Astrocyte of the cerebellum (primary cell): Measurements from ENCODE around the gene NRG4.
"Not testable (repeated sequence)": the region's sequence is repeated elsewhere in the genome, so short reads cannot be mapped to it uniquely, and the experiment has no call there.

Experiments
- DNase-seq: peaks from one replicate; pipeline ENCODE4 v3.0.0-alpha.2; 2011; ENCODE audit warnings: low read depth
- H3K4me3 ChIP-seq: 2 replicates; pipeline ENCODE4 v1.5.1; 2011; ENCODE audit warnings: mild to moderate bottlenecking, low read depth, low read length, moderate library complexity
- in situ Hi-C: cut with HindIII; loops from 2 replicates; pipeline ENCODE4 v1.10.0; 2017; ENCODE audit warnings: low sequenced_read_pairs
- TF ChIP-seq, protein P1 (sequence below): IDR thresholded peaks from 2 replicates; pipeline ENCODE4 v1.5.1; 2012; ENCODE audit warnings: low read length, low read depth, moderate library complexity, mild to moderate bottlenecking; ENCODE audit errors: missing control alignments

The NRG4 gene

DNA sequence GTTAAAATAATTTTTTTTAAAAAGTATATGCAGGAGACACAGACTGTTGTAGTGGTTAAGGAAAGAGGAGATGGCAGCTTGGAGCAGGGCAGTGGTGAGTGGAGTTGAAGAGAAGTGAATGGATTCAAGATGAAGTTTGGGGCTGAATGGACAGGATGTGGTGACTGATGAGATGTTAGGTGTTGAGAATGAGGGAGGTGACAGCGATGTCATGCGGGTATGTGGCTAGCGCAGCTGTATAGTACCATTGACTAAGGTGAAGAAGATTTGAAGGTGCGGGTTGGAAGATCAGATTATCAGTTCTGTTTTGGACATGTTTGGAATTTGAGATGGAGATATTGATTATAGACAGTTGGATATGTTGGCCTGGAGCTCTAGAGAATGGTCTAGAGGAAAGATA, 88.5 kb downstream of the NRG4 start:
- TF ChIP-seq, protein P1, sequence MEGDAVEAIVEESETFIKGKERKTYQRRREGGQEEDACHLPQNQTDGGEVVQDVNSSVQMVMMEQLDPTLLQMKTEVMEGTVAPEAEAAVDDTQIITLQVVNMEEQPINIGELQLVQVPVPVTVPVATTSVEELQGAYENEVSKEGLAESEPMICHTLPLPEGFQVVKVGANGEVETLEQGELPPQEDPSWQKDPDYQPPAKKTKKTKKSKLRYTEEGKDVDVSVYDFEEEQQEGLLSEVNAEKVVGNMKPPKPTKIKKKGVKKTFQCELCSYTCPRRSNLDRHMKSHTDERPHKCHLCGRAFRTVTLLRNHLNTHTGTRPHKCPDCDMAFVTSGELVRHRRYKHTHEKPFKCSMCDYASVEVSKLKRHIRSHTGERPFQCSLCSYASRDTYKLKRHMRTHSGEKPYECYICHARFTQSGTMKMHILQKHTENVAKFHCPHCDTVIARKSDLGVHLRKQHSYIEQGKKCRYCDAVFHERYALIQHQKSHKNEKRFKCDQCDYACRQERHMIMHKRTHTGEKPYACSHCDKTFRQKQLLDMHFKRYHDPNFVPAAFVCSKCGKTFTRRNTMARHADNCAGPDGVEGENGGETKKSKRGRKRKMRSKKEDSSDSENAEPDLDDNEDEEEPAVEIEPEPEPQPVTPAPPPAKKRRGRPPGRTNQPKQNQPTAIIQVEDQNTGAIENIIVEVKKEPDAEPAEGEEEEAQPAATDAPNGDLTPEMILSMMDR, result no peak
- no peak overlapping the region for H3K4me3 ChIP-seq
- in situ Hi-C loops, result no loop called here
- DNase-seq, result no peak

DNA sequence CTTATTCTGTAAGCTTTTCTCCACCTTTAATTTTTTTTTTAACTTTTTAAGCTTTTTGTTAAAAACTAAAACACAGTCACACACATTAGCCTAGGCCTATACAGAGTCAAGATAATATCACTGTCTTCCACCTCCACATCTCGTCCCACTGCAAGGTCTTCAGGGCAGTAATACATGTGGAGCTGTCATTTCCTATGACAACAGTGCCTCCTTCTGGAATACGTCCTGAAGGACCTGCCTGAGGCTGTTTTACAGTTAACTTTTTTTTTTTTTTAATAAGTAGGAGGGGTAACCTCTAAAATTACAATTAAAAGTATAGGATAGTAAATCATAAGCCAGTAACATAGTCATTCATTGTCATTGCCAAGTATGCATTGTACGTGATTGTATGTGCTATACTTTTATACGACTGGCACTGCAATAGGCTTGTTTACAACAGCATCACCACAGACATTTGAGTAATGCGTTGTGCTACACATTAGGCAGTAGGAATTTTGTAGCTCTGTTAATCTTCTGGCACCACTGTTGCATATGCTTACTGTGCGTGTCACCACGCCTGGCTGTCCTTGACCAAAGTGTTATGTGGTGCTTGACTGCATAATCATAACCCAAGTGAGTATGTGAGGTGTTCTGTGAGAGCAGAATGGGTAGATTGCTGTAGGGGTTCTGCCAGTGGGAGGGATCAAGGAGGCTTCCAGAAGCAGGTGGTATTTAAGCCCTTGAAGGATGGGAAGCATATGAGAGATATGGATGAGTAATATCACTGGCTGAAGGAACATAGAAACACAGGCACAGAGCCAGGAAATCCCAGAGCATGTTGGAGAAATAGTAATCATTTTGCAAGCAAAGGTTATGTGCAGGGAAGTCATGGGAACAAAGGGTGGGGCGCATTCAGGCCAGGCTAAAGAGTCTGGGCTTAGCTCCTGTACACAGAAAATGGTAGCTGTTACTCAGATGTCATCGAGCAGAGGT, 90.2 kb downstream of the NRG4 start:
- TF ChIP-seq, protein P1, result peak; percentile 51
- peak; percentile 37 for DNase-seq
- in situ Hi-C loops, result no loop called here
- H3K4me3 ChIP-seq, result no peak overlapping the region

DNA sequence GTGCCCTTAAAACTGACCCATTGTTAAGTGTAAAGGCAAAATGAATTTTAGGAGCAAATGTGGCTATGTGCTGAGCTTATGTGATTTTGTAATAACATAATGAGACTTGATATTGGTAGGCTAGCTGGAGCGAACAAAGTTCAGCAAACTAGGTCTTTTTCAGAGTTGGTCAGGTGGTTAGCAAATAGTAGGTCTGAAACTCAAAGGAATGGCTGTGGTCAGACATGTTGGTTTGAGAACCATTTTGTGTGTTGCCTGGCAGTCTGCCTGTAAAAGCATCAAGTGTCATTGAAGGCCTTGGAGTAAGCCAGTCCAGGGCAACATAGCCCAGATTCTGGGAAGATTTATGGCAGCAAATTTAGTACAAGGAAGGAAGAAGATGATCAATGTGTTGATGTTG, 92.1 kb downstream of the NRG4 start:
- in situ Hi-C loops, result no loop called here
- TF ChIP-seq, protein P1, result no peak
- no peak for DNase-seq
- no peak overlapping the region for H3K4me3 ChIP-seq

DNA sequence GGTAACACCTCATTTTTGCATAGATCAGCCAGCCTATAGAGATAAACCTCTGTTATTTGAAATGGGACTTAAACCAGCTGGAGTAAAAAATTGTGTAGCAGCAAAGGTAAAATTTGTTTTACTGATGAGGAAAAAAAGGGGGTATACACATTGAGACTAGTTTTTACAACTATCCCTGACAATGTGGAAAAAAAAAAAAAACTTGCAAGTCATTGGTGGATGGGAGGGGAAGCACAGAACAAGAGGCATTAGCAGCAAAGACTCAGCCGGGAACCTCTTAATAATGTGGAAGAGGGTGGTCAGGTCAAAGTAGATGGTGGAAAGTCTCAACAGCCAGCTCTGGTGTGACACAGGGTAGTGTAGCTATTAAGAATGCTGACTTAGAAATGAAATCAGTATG, 94.1 kb downstream of the NRG4 start:
- TF ChIP-seq, protein P1, result no peak
- H3K4me3 ChIP-seq, result no peak overlapping the region
- DNase-seq, result no peak
- in situ Hi-C loops, result no loop called here

DNA sequence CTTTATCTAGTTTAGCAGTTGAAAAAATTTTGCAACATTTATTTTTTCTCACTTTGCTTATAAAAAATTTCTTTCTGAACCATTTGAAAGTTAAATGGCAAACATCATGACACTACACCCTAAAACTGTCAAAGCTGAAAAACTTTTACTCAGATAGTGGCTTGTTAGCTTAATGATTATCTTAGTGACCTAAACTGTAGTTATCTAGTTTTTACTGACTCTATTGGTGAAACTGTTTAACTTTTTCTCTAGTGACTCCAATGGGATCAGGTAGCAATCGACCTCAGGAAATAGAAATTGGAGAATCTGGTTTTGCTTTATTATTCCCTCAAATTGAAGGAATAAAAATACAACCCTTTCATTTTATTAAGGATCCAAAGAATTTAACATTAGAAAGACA, 95.2 kb downstream of the NRG4 start:
- DNase-seq, result no peak
- in situ Hi-C loops, result no loop called here
- H3K4me3 ChIP-seq, result no peak overlapping the region
- TF ChIP-seq, protein P1, result no peak

DNA sequence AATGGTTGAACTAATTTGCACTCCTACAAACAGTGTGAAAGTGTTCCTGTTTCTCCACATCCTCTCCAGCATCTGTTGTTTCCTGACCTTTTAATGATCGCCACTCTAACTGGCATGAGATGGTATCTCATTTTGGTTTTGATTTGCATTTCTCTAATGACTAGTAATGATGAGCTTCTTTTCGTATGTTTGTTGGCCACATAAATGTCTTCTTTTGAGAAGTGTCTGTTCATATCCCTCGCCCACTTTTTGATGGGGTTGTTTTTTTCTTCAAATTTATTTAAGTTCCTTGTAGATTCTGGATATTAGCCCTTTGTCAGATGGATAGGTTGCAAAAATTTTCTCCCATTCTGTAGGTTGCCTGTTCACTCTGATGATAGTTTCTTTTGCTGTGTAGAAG, 101.9 kb downstream of the NRG4 start:
- in situ Hi-C loops, H3K4me3 ChIP-seq: not testable (repeated sequence)

DNA sequence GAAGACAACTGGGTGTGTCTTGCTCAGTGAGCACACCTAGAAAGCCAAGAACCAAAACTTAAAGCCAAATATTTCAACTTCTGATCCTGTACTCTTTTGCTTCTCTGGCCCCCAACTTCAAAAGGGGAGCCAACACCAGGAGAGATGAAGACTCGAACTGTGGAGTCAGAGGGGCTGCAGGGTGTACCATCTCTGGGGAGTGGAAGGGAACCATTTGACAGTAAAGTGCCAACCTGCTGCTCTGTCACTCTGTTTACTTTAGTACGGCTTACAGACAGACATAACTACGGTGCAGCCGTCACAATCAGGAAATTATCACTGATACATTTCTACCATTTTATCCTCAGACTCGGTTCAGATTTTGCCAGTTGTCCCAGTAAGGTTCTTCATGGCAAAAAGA, 107.0 kb downstream of the NRG4 start:
- TF ChIP-seq, protein P1, result no peak
- peak overlapping the region; percentile 91 for H3K4me3 ChIP-seq
- in situ Hi-C loops, result no loop called here
- no peak for DNase-seq

More for the DNA sequence above, 101.9 kb downstream of the NRG4 start:
- not testable (repeated sequence) for DNase-seq
